Measurements from ENCODE around the gene PLXNB3. TPM values are rescaled to one million over a fixed set of nuclear protein-coding genes. Genes with fewer than 3 reads are reported as not detected.

PLXNB3 gene
- total RNA-seq, 1 experiment from 2014 or later = 14.3 TPM

DNA sequence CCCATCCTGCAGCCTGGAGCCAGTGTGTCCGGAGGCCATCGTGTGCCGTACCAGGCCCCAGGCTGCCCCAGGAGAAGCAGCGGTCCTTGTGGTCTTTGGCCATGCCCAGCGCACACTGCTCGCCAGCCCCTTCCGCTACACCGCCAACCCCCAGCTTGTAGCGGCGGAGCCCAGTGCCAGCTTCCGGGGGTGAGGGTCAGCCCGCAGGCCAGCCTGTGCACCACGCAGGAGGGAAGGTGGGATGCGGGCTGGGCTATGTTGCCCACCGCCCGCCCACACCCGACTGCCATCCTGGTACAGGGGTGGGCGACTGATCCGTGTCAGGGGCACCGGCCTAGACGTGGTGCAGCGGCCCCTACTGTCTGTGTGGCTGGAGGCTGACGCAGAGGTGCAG lies 9.2 kb downstream of the PLXNB3 start:
- no peak overlapping the region for H3K4me3 ChIP-seq (ENCODE audit: low read depth in 2 of 2, low read length in 2 of 2)
- no peak for ATAC-seq
- no TSS peak for BruUV-seq (replicated peaks)
- in situ Hi-C loops (cut with HindIII; ENCODE audit: low pct_unique_long_range_greater_than_20kb, low sequenced_read_pairs) (no loop called here), intact Hi-C loops (cut with micrococcal nuclease; ENCODE audit: unreplicated experiment) (no loop called here)
- no peaks in the 10 kb centered on the region for H3K36me3 ChIP-seq (ENCODE audit: control insufficient read depth, insufficient read depth, low read length)
- H3K27me3 ChIP-seq (ENCODE audit: control insufficient read depth, insufficient read depth, low read length) = no peaks in the 10 kb centered on the region
- no peak for DNase-seq (ENCODE audit: low read depth, low spot score)
- CTCF ChIA-PET = no interaction called here
- H3K9me3 ChIP-seq (ENCODE audit: control insufficient read depth, insufficient read depth, low read depth, low read length) = no peaks in the 10 kb centered on the region
- TF ChIP-seq, protein P1, sequence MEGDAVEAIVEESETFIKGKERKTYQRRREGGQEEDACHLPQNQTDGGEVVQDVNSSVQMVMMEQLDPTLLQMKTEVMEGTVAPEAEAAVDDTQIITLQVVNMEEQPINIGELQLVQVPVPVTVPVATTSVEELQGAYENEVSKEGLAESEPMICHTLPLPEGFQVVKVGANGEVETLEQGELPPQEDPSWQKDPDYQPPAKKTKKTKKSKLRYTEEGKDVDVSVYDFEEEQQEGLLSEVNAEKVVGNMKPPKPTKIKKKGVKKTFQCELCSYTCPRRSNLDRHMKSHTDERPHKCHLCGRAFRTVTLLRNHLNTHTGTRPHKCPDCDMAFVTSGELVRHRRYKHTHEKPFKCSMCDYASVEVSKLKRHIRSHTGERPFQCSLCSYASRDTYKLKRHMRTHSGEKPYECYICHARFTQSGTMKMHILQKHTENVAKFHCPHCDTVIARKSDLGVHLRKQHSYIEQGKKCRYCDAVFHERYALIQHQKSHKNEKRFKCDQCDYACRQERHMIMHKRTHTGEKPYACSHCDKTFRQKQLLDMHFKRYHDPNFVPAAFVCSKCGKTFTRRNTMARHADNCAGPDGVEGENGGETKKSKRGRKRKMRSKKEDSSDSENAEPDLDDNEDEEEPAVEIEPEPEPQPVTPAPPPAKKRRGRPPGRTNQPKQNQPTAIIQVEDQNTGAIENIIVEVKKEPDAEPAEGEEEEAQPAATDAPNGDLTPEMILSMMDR (IDR thresholded peaks at IDR 0.05) = no peak
- TF ChIP-seq TCF7L2 (IDR thresholded peaks at IDR 0.05; ENCODE audit: low read depth, low read length) (no peak), SIN3A (IDR thresholded peaks at IDR 0.05; ENCODE audit: borderline replicate concordance, insufficient read depth, low read depth, low read length) (no peak), POLR2AphosphoS5 (IDR thresholded peaks at IDR 0.05; ENCODE audit: low read depth, low read length) (no peak)
- TF ChIP-seq, protein P2, sequence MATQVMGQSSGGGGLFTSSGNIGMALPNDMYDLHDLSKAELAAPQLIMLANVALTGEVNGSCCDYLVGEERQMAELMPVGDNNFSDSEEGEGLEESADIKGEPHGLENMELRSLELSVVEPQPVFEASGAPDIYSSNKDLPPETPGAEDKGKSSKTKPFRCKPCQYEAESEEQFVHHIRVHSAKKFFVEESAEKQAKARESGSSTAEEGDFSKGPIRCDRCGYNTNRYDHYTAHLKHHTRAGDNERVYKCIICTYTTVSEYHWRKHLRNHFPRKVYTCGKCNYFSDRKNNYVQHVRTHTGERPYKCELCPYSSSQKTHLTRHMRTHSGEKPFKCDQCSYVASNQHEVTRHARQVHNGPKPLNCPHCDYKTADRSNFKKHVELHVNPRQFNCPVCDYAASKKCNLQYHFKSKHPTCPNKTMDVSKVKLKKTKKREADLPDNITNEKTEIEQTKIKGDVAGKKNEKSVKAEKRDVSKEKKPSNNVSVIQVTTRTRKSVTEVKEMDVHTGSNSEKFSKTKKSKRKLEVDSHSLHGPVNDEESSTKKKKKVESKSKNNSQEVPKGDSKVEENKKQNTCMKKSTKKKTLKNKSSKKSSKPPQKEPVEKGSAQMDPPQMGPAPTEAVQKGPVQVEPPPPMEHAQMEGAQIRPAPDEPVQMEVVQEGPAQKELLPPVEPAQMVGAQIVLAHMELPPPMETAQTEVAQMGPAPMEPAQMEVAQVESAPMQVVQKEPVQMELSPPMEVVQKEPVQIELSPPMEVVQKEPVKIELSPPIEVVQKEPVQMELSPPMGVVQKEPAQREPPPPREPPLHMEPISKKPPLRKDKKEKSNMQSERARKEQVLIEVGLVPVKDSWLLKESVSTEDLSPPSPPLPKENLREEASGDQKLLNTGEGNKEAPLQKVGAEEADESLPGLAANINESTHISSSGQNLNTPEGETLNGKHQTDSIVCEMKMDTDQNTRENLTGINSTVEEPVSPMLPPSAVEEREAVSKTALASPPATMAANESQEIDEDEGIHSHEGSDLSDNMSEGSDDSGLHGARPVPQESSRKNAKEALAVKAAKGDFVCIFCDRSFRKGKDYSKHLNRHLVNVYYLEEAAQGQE (IDR thresholded peaks at IDR 0.05; ENCODE audit: insufficient read depth in 1 of 2, low read depth in 2 of 2, low read length in 1 of 2) = no peak
- H3K27ac ChIP-seq (ENCODE audit: low read length) = no peak overlapping the region
- no peaks in the 10 kb centered on the region for H3K4me1 ChIP-seq (ENCODE audit: control insufficient read depth, insufficient read depth, low read length)
- POLR2A ChIA-PET = no interaction called here

- no TSS peak for BruUV-seq (replicated peaks)
- intact Hi-C loops (cut with micrococcal nuclease; ENCODE audit: unreplicated experiment) (no loop called here), in situ Hi-C loops (cut with HindIII; ENCODE audit: low pct_unique_long_range_greater_than_20kb, low sequenced_read_pairs) (no loop called here)
- Histone ChIP-seq H3K27me3 (ENCODE audit: control insufficient read depth, insufficient read depth, low read length) (no peaks in the 10 kb centered on the region), H3K9me3 (ENCODE audit: control insufficient read depth, insufficient read depth, low read depth, low read length) (no peaks in the 10 kb centered on the region), H3K4me3 (ENCODE audit: low read depth in 2 of 2, low read length in 2 of 2) (no peak overlapping the region), H3K4me1 (ENCODE audit: control insufficient read depth, insufficient read depth, low read length) (no peaks in the 10 kb centered on the region), H3K27ac (ENCODE audit: low read length) (no peak overlapping the region), H3K36me3 (ENCODE audit: control insufficient read depth, insufficient read depth, low read length) (no peaks in the 10 kb centered on the region)
- ChIA-PET CTCF (interaction anchor here (0.6 kb wide), 1 partner anchor 315 kb away, joined by 5 read pairs; no protein-coding TSS in a partner anchor), POLR2A (no interaction called here)
- no peak for ATAC-seq
- no peak for TF ChIP-seq SIN3A (IDR thresholded peaks at IDR 0.05; ENCODE audit: borderline replicate concordance, insufficient read depth, low read depth, low read length)
- TF ChIP-seq, protein P2 (IDR thresholded peaks at IDR 0.05; ENCODE audit: insufficient read depth in 1 of 2, low read depth in 2 of 2, low read length in 1 of 2) = no peak
- TF ChIP-seq, protein P1 (IDR thresholded peaks at IDR 0.05) = no peak
- no peak for DNase-seq (ENCODE audit: low read depth, low spot score)
Observed at GRCh38 chrX:153773741-153774575, 9.9 kb downstream of the PLXNB3 start.
